ENCODE results near the gene PRKCH. TPM values are rescaled to one million over a fixed set of nuclear protein-coding genes. Genes with fewer than 3 reads are reported as not detected.

Gene PRKCH
- total RNA-seq, 1 donor: 3.3 TPM

GRCh38 chr14:61573321-61573720 is 251.9 kb downstream of the PRKCH start:
- Histone ChIP-seq H3K4me2 (ENCODE audit: insufficient read depth, low read length) (peak overlapping the region; percentile 78), H3K4me3 (ENCODE audit: insufficient read depth, low read length) (peak overlapping the region; percentile 38), H3K9me3 (ENCODE audit: low read depth, low read length) (no peaks in the 10 kb centered on the region), H3K79me2 (ENCODE audit: insufficient read depth, low read length) (peaks cover 34% of the 10 kb centered on the region), H3K27me3 (ENCODE audit: insufficient read depth, low read length) (no peaks in the 10 kb centered on the region), H3K27ac (ENCODE audit: low read depth, low read length) (peak overlapping the region; percentile 97), H4K20me1 (ENCODE audit: insufficient read depth, low read length) (no peaks in the 10 kb centered on the region), H2AFZ (ENCODE audit: low read length) (no peak overlapping the region), H3K36me3 (ENCODE audit: insufficient read depth, low read length) (no peaks in the 10 kb centered on the region), H3K4me1 (ENCODE audit: insufficient read depth, low read length) (peaks cover 84% of the 10 kb centered on the region)
- TF ChIP-seq CTCF (IDR thresholded peaks at IDR 0.05; ENCODE audit: extremely low read depth, low read depth, low read length): no peak
- DNase-seq (ENCODE audit: insufficient read length, low spot score, missing footprints): peak; percentile 73

GRCh38 chr14:61573748-61574513 is 252.6 kb downstream of the PRKCH start:
- no peaks in the 10 kb centered on the region for H3K36me3 ChIP-seq (ENCODE audit: insufficient read depth, low read length)
- no peaks in the 10 kb centered on the region for H3K27me3 ChIP-seq (ENCODE audit: insufficient read depth, low read length)
- H2AFZ ChIP-seq (ENCODE audit: low read length): no peak overlapping the region
- no peaks in the 10 kb centered on the region for H4K20me1 ChIP-seq (ENCODE audit: insufficient read depth, low read length)
- peaks cover 28% of the 10 kb centered on the region for H3K79me2 ChIP-seq (ENCODE audit: insufficient read depth, low read length)
- H3K4me3 ChIP-seq (ENCODE audit: insufficient read depth, low read length): peak overlapping the region; percentile 38
- H3K9me3 ChIP-seq (ENCODE audit: low read depth, low read length): no peaks in the 10 kb centered on the region
- TF ChIP-seq CTCF (IDR thresholded peaks at IDR 0.05; ENCODE audit: extremely low read depth, low read depth, low read length): no peak
- peak overlapping the region; percentile 78 for H3K4me2 ChIP-seq (ENCODE audit: insufficient read depth, low read length)
- DNase-seq (ENCODE audit: insufficient read length, low spot score, missing footprints): peak; percentile 93
- peak overlapping the region; percentile 97 for H3K27ac ChIP-seq (ENCODE audit: low read depth, low read length)
- H3K4me1 ChIP-seq (ENCODE audit: insufficient read depth, low read length): peaks cover 80% of the 10 kb centered on the region

- peak overlapping the region; percentile 38 for H3K4me3 ChIP-seq (ENCODE audit: insufficient read depth, low read length)
Observed at GRCh38 chr14:61574514-61574807, 253.1 kb downstream of the PRKCH start.

More at GRCh38 chr14:61574514-61574807, 253.1 kb downstream of the PRKCH start:
- Histone ChIP-seq H3K9me3 (ENCODE audit: low read depth, low read length) (no peaks in the 10 kb centered on the region), H3K79me2 (ENCODE audit: insufficient read depth, low read length) (peaks cover 26% of the 10 kb centered on the region), H3K27me3 (ENCODE audit: insufficient read depth, low read length) (no peaks in the 10 kb centered on the region), H2AFZ (ENCODE audit: low read length) (no peak overlapping the region), H3K4me2 (ENCODE audit: insufficient read depth, low read length) (peak overlapping the region; percentile 78), H3K36me3 (ENCODE audit: insufficient read depth, low read length) (no peaks in the 10 kb centered on the region), H3K4me1 (ENCODE audit: insufficient read depth, low read length) (peaks cover 75% of the 10 kb centered on the region), H3K27ac (ENCODE audit: low read depth, low read length) (peak overlapping the region; percentile 97), H4K20me1 (ENCODE audit: insufficient read depth, low read length) (no peaks in the 10 kb centered on the region)
- no peak for TF ChIP-seq CTCF (IDR thresholded peaks at IDR 0.05; ENCODE audit: extremely low read depth, low read depth, low read length)
- peak; percentile 8 for DNase-seq (ENCODE audit: insufficient read length, low spot score, missing footprints)
